CD4-positive, CD25-positive, alpha-beta regulatory T cell (primary cell): Measurements from ENCODE around the gene SPCS3. TPM values are rescaled to one million over a fixed set of nuclear protein-coding genes. Genes with fewer than 3 reads are reported as not detected.
"Not testable (repeated sequence)": the region's sequence is repeated elsewhere in the genome, so short reads cannot be mapped to it uniquely, and the experiment has no call there.

ENCODE experiments used
- ATAC-seq, 2 donors: fragments of 150-1000 bp; cut with Tn5 transposase; one replicate each; pipeline ENCODE4 v1.10.0; 2021; ENCODE audit warnings: low read depth in 2 of 2, moderate number of reproducible peaks in 2 of 2, moderate library complexity in 1 of 2
- DNase-seq, 3 donors: peaks; one replicate each; pipeline versions ENCODE4 v3.0.0 to v3.0.0-alpha.2; 2012 to 2022; ENCODE audit warnings: mixed read lengths in 1 of 3
- H3K27ac ChIP-seq: one replicate; pipeline ENCODE4 v1.7.0; 2013; ENCODE audit warnings: mild to moderate bottlenecking, low read length; ENCODE audit not compliant: insufficient read depth, poor library complexity, severe bottlenecking
- H3K27me3 ChIP-seq: one replicate; pipeline ENCODE4 v1.7.0; 2013; ENCODE audit warnings: low read length; ENCODE audit not compliant: control insufficient read depth, insufficient read depth
- H3K36me3 ChIP-seq: one replicate; pipeline ENCODE4 v1.7.0; 2013; ENCODE audit warnings: mild to moderate bottlenecking, low read length, moderate library complexity; ENCODE audit not compliant: control insufficient read depth, insufficient read depth
- H3K4me1 ChIP-seq: 2 replicates; pipeline ENCODE4 v1.7.0; 2013; ENCODE audit warnings: mild to moderate bottlenecking, low read length; ENCODE audit not compliant: insufficient read depth, control insufficient read depth, poor library complexity, severe bottlenecking
- H3K4me3 ChIP-seq: one replicate; pipeline ENCODE4 v1.7.0; 2013; ENCODE audit warnings: low read depth, mild to moderate bottlenecking, low read length, moderate library complexity
- H3K9me3 ChIP-seq, 2 experiments: 1 replicate in 1 of 2; 2 replicates in 1 of 2; pipeline ENCODE4 v1.7.0; 2013; ENCODE audit warnings: low read length in 2 of 2, mild to moderate bottlenecking in 1 of 2, moderate library complexity in 1 of 2; ENCODE audit not compliant: control insufficient read depth in 2 of 2
- H3K27ac Mint-ChIP-seq, 3 donors: one replicate each; pipeline ENCODE4 v1.8.0; 2020 to 2022; ENCODE audit warnings: mild to moderate bottlenecking in 3 of 3, mixed read lengths in 3 of 3, moderate library complexity in 2 of 3
- H3K27me3 Mint-ChIP-seq: one replicate; pipeline ENCODE4 v1.8.0; 2022; ENCODE audit warnings: mild to moderate bottlenecking, mixed read lengths
- H3K36me3 Mint-ChIP-seq: one replicate; pipeline ENCODE4 v1.8.0; 2020; ENCODE audit warnings: mixed read lengths
- H3K4me1 Mint-ChIP-seq, 4 donors: one replicate each; pipeline ENCODE4 v1.8.0; 2020 to 2022; ENCODE audit warnings: mixed read lengths in 4 of 4, mild to moderate bottlenecking in 1 of 4
- H3K4me3 Mint-ChIP-seq, 4 donors: one replicate each; pipeline ENCODE4 v1.8.0; 2020 to 2022; ENCODE audit warnings: mild to moderate bottlenecking in 4 of 4, mixed read lengths in 4 of 4, moderate library complexity in 3 of 4
- H3K9me3 Mint-ChIP-seq, 7 donors: one replicate each; pipeline ENCODE4 v1.8.0; 2020 to 2022; ENCODE audit warnings: mixed read lengths in 7 of 7, mild to moderate bottlenecking in 3 of 7, moderate library complexity in 2 of 7
- polyA plus RNA-seq, 4 donors: library from polyadenylated mRNA; unstranded; fragments of 300-500 nt; fragmentation: Illumina TruSeq; gene quantifications; one replicate each; pipeline ENCODE4 v1.2.3, GENCODE V29; 2021
- total RNA-seq: library from RNA; stranded (reverse); gene quantifications from one replicate; pipeline ENCODE4 v1.2.3, GENCODE V29; 2022

SPCS3 gene
- total and polyA plus RNA-seq, 5 donors from 2014 or later, result 42.9 to 125 (median 51.7) TPM

- no peak overlapping the region for H3K4me3 Mint-ChIP-seq
- H3K36me3 ChIP-seq, result no peaks in the 10 kb centered on the region
- peaks cover 5% of the 10 kb centered on the region for H3K27me3 Mint-ChIP-seq
- DNase-seq (no peak), ATAC-seq (no peak)
- H3K9me3 ChIP-seq, result no peaks in the 10 kb centered on the region
- H3K27ac ChIP-seq, result no peak overlapping the region
- H3K27me3 ChIP-seq, result no peaks in the 10 kb centered on the region
- H3K4me1 Mint-ChIP-seq, result no peaks in the 10 kb centered on the region
- H3K4me3 ChIP-seq, result no peak overlapping the region
- no peaks in the 10 kb centered on the region for H3K36me3 Mint-ChIP-seq
- no peaks in the 10 kb centered on the region for H3K9me3 Mint-ChIP-seq
- no peak overlapping the region for H3K27ac Mint-ChIP-seq
- H3K4me1 ChIP-seq, result no peaks in the 10 kb centered on the region
These were observed 26.8 kb upstream of the SPCS3 start for GRCh38 chr4:176292920-176293319.

GRCh38 chr4:176293660-176294059 lies 26.1 kb upstream of the SPCS3 start:
- Mint-ChIP-seq H3K27me3 (peaks cover 5% of the 10 kb centered on the region), H3K4me3 (no peak overlapping the region), H3K36me3 (no peaks in the 10 kb centered on the region), H3K9me3 (no peaks in the 10 kb centered on the region), H3K4me1 (no peaks in the 10 kb centered on the region), H3K27ac (no peak overlapping the region)
- DNase-seq (no peak), ATAC-seq (no peak)
- H3K9me3 ChIP-seq, result no peaks in the 10 kb centered on the region
- H3K4me1 ChIP-seq, result no peaks in the 10 kb centered on the region
- no peak overlapping the region for H3K27ac ChIP-seq
- no peak overlapping the region for H3K4me3 ChIP-seq
- H3K36me3 ChIP-seq, result no peaks in the 10 kb centered on the region
- no peaks in the 10 kb centered on the region for H3K27me3 ChIP-seq

- ATAC-seq, DNase-seq, H3K27ac ChIP-seq, H3K27me3 Mint-ChIP-seq, H3K27ac Mint-ChIP-seq, H3K36me3 ChIP-seq, H3K4me1 Mint-ChIP-seq, H3K9me3 ChIP-seq, H3K4me1 ChIP-seq, H3K4me3 ChIP-seq, H3K36me3 Mint-ChIP-seq, H3K9me3 Mint-ChIP-seq, H3K4me3 Mint-ChIP-seq, H3K27me3 ChIP-seq: not testable (repeated sequence)
These were observed 23.9 kb upstream of the SPCS3 start for GRCh38 chr4:176295907-176296306.

GRCh38 chr4:176298664-176299063 lies 21.1 kb upstream of the SPCS3 start:
- Mint-ChIP-seq H3K27me3 (peaks cover 9% of the 10 kb centered on the region), H3K27ac (no peak overlapping the region), H3K4me3 (no peak overlapping the region), H3K36me3 (no peaks in the 10 kb centered on the region), H3K9me3 (no peaks in the 10 kb centered on the region), H3K4me1 (no peaks in the 10 kb centered on the region)
- DNase-seq, result no peak
- Histone ChIP-seq H3K9me3 (no peaks in the 10 kb centered on the region), H3K4me1 (no peaks in the 10 kb centered on the region), H3K4me3 (no peak overlapping the region), H3K27ac (no peak overlapping the region), H3K27me3 (peaks cover 2% of the 10 kb centered on the region), H3K36me3 (no peaks in the 10 kb centered on the region)
- ATAC-seq, result no peak

GRCh38 chr4:176300036-176300435 lies 19.7 kb upstream of the SPCS3 start:
- H3K4me1 Mint-ChIP-seq, result no peaks in the 10 kb centered on the region
- Histone ChIP-seq H3K4me3 (no peak overlapping the region), H3K4me1 (no peaks in the 10 kb centered on the region), H3K27me3 (peaks cover 9% of the 10 kb centered on the region), H3K9me3 (no peaks in the 10 kb centered on the region), H3K27ac (no peak overlapping the region), H3K36me3 (no peaks in the 10 kb centered on the region)
- ATAC-seq, result no peak
- peaks cover 9% of the 10 kb centered on the region for H3K27me3 Mint-ChIP-seq
- no peak overlapping the region for H3K27ac Mint-ChIP-seq
- H3K4me3 Mint-ChIP-seq, result no peak overlapping the region
- H3K9me3 Mint-ChIP-seq, result peaks cover 0 to 1% (median 0%) of the 10 kb centered on the region in 7 donors
- no peaks in the 10 kb centered on the region for H3K36me3 Mint-ChIP-seq
- DNase-seq, result no peak

- DNase-seq, result no peak
- no peaks in the 10 kb centered on the region for H3K9me3 ChIP-seq
These were observed 19.2 kb upstream of the SPCS3 start for GRCh38 chr4:176300565-176300964.

GRCh38 chr4:176302283-176303275 lies 17.2 kb upstream of the SPCS3 start:
- no peaks in the 10 kb centered on the region for H3K4me1 ChIP-seq
- H3K4me3 ChIP-seq, result no peak overlapping the region
- H3K9me3 Mint-ChIP-seq, result peaks cover 0 to 1% (median 0%) of the 10 kb centered on the region in 7 donors
- peaks cover 9% of the 10 kb centered on the region for H3K27me3 ChIP-seq
- no peaks in the 10 kb centered on the region for H3K36me3 Mint-ChIP-seq
- no peak overlapping the region for H3K27ac ChIP-seq
- H3K9me3 ChIP-seq, result no peaks in the 10 kb centered on the region
- no peaks in the 10 kb centered on the region for H3K4me1 Mint-ChIP-seq
- no peak overlapping the region for H3K27ac Mint-ChIP-seq
- no peak for ATAC-seq
- no peak for DNase-seq
- H3K4me3 Mint-ChIP-seq, result no peak overlapping the region
- no peaks in the 10 kb centered on the region for H3K36me3 ChIP-seq
- H3K27me3 Mint-ChIP-seq, result peaks cover 14% of the 10 kb centered on the region

More at GRCh38 chr4:176300565-176300964, 19.2 kb upstream of the SPCS3 start:
- Mint-ChIP-seq H3K4me1 (no peaks in the 10 kb centered on the region), H3K36me3 (no peaks in the 10 kb centered on the region), H3K27ac (no peak overlapping the region), H3K9me3 (peaks cover 0 to 1% (median 0%) of the 10 kb centered on the region in 7 donors), H3K27me3 (peaks cover 9% of the 10 kb centered on the region), H3K4me3 (no peak overlapping the region)
- peaks cover 9% of the 10 kb centered on the region for H3K27me3 ChIP-seq
- no peak overlapping the region for H3K4me3 ChIP-seq
- no peaks in the 10 kb centered on the region for H3K36me3 ChIP-seq
- ATAC-seq, result no peak
- no peaks in the 10 kb centered on the region for H3K4me1 ChIP-seq
- no peak overlapping the region for H3K27ac ChIP-seq

- ATAC-seq (no peak), DNase-seq (no peak)
- Histone ChIP-seq H3K27ac (no peak overlapping the region), H3K4me1 (no peaks in the 10 kb centered on the region), H3K36me3 (no peaks in the 10 kb centered on the region), H3K4me3 (no peak overlapping the region), H3K9me3 (no peaks in the 10 kb centered on the region), H3K27me3 (peaks cover 11% of the 10 kb centered on the region)
- peaks cover 14% of the 10 kb centered on the region for H3K27me3 Mint-ChIP-seq
- H3K27ac Mint-ChIP-seq, result no peak overlapping the region
- no peak overlapping the region for H3K4me3 Mint-ChIP-seq
- H3K4me1 Mint-ChIP-seq, result no peaks in the 10 kb centered on the region
- H3K36me3 Mint-ChIP-seq, result no peaks in the 10 kb centered on the region
- H3K9me3 Mint-ChIP-seq, result peaks cover 0 to 1% (median 0%) of the 10 kb centered on the region in 7 donors
These were observed 15.8 kb upstream of the SPCS3 start for GRCh38 chr4:176303938-176304337.
